ACC112 (cell line): Measurements from ENCODE around the gene SORCS3.

Source experiments
- H2AFZ ChIP-seq: fragments of 200-600 bp; sonication (generic); one replicate; pipeline ENCODE4 v1.6.0; 2017; ENCODE audit warnings: antibody characterized with exemption, low read length; ENCODE audit not compliant: unreplicated experiment
- H3K27ac ChIP-seq: fragments of 200-600 bp; sonication (generic); 2 replicates; pipeline ENCODE4 v1.5.1; 2014; ENCODE audit warnings: low read depth, mild to moderate bottlenecking, antibody characterized with exemption, low read length, moderate library complexity
- H3K27me3 ChIP-seq: fragments of 200-600 bp; sonication (generic); 2 replicates; pipeline ENCODE4 v1.6.1; 2014; ENCODE audit warnings: mild to moderate bottlenecking, antibody characterized with exemption, low read length, moderate library complexity, mixed read lengths; ENCODE audit not compliant: insufficient read depth
- H3K36me3 ChIP-seq: fragments of 200-600 bp; sonication (generic); 2 replicates; pipeline ENCODE4 v1.6.1; 2016; ENCODE audit warnings: mild to moderate bottlenecking, antibody characterized with exemption, low read length, moderate library complexity, mixed read lengths; ENCODE audit not compliant: insufficient read depth
- H3K4me1 ChIP-seq: fragments of 200-600 bp; sonication (generic); one replicate; pipeline ENCODE4 v1.6.1; 2016; ENCODE audit warnings: low read length, mixed read lengths; ENCODE audit not compliant: insufficient read depth, unreplicated experiment, control insufficient read depth
- H3K4me3 ChIP-seq: fragments of 200-600 bp; sonication (generic); 2 replicates; pipeline ENCODE4 v1.5.1; 2014; ENCODE audit warnings: mild to moderate bottlenecking, low read depth, low read length
- H3K79me2 ChIP-seq: fragments of 200-600 bp; sonication (generic); one replicate; pipeline ENCODE4 v1.6.0; 2016; ENCODE audit warnings: low read length; ENCODE audit not compliant: control insufficient read depth, unreplicated experiment, insufficient read depth

Gene SORCS3

GRCh38 chr10:105243825-105244224 is 602.7 kb downstream of the SORCS3 start:
- Histone ChIP-seq H2AFZ (no peak overlapping the region), H3K27ac (no peak overlapping the region), H3K4me3 (no peak overlapping the region), H3K36me3 (no peaks in the 10 kb centered on the region), H3K4me1 (no peaks in the 10 kb centered on the region), H3K79me2 (no peaks in the 10 kb centered on the region), H3K27me3 (no peaks in the 10 kb centered on the region)

- H2AFZ ChIP-seq: no peak overlapping the region
- no peaks in the 10 kb centered on the region for H3K4me1 ChIP-seq
- H3K79me2 ChIP-seq: no peaks in the 10 kb centered on the region
- no peaks in the 10 kb centered on the region for H3K27me3 ChIP-seq
- H3K27ac ChIP-seq: no peak overlapping the region
- H3K36me3 ChIP-seq: no peaks in the 10 kb centered on the region
- no peak overlapping the region for H3K4me3 ChIP-seq
These were observed 606.9 kb downstream of the SORCS3 start for GRCh38 chr10:105247831-105248499.

GRCh38 chr10:105252911-105253310 is 611.8 kb downstream of the SORCS3 start:
- Histone ChIP-seq H3K4me3 (no peak overlapping the region), H3K79me2 (no peaks in the 10 kb centered on the region), H3K27ac (no peak overlapping the region), H2AFZ (no peak overlapping the region), H3K4me1 (no peaks in the 10 kb centered on the region), H3K27me3 (no peaks in the 10 kb centered on the region), H3K36me3 (no peaks in the 10 kb centered on the region)

GRCh38 chr10:105253515-105254212 is 612.6 kb downstream of the SORCS3 start:
- Histone ChIP-seq H3K27me3 (no peaks in the 10 kb centered on the region), H3K4me1 (no peaks in the 10 kb centered on the region), H3K27ac (no peak overlapping the region), H3K4me3 (no peak overlapping the region), H3K36me3 (no peaks in the 10 kb centered on the region), H3K79me2 (no peaks in the 10 kb centered on the region), H2AFZ (no peak overlapping the region)

GRCh38 chr10:105258036-105258673 is 617.1 kb downstream of the SORCS3 start:
- H3K36me3 ChIP-seq: no peaks in the 10 kb centered on the region
- H3K27ac ChIP-seq: no peak overlapping the region
- no peak overlapping the region for H2AFZ ChIP-seq
- H3K4me1 ChIP-seq: no peaks in the 10 kb centered on the region
- no peaks in the 10 kb centered on the region for H3K27me3 ChIP-seq
- no peaks in the 10 kb centered on the region for H3K79me2 ChIP-seq
- H3K4me3 ChIP-seq: no peak overlapping the region

GRCh38 chr10:105258674-105259065 is 617.6 kb downstream of the SORCS3 start:
- H3K79me2 ChIP-seq: no peaks in the 10 kb centered on the region

GRCh38 chr10:105259201-105259600 is 618.1 kb downstream of the SORCS3 start:
- H2AFZ ChIP-seq: no peak overlapping the region
- no peaks in the 10 kb centered on the region for H3K79me2 ChIP-seq
- H3K27me3 ChIP-seq: no peaks in the 10 kb centered on the region
- no peak overlapping the region for H3K27ac ChIP-seq
- no peaks in the 10 kb centered on the region for H3K4me1 ChIP-seq
- H3K4me3 ChIP-seq: no peak overlapping the region
- H3K36me3 ChIP-seq: no peaks in the 10 kb centered on the region

More at GRCh38 chr10:105258674-105259065, 617.6 kb downstream of the SORCS3 start:
- H3K4me3 ChIP-seq: no peak overlapping the region
- no peaks in the 10 kb centered on the region for H3K36me3 ChIP-seq
- H3K4me1 ChIP-seq: no peaks in the 10 kb centered on the region
- no peak overlapping the region for H2AFZ ChIP-seq
- no peak overlapping the region for H3K27ac ChIP-seq
- no peaks in the 10 kb centered on the region for H3K27me3 ChIP-seq

- Histone ChIP-seq H3K4me3 (no peak overlapping the region), H3K79me2 (no peaks in the 10 kb centered on the region), H3K4me1 (no peaks in the 10 kb centered on the region), H3K36me3 (no peaks in the 10 kb centered on the region), H3K27me3 (no peaks in the 10 kb centered on the region), H3K27ac (no peak overlapping the region), H2AFZ (no peak overlapping the region)
These were observed 621.6 kb downstream of the SORCS3 start for GRCh38 chr10:105262666-105263065.

GRCh38 chr10:105266966-105267539 is 626.0 kb downstream of the SORCS3 start:
- Histone ChIP-seq H3K4me1 (no peaks in the 10 kb centered on the region), H2AFZ (no peak overlapping the region), H3K27ac (no peak overlapping the region), H3K27me3 (no peaks in the 10 kb centered on the region), H3K4me3 (no peak overlapping the region), H3K79me2 (no peaks in the 10 kb centered on the region), H3K36me3 (no peaks in the 10 kb centered on the region)

- Histone ChIP-seq H3K27ac (no peak overlapping the region), H3K27me3 (no peaks in the 10 kb centered on the region), H3K36me3 (no peaks in the 10 kb centered on the region), H3K4me3 (no peak overlapping the region), H2AFZ (no peak overlapping the region), H3K4me1 (no peaks in the 10 kb centered on the region), H3K79me2 (no peaks in the 10 kb centered on the region)
These were observed 627.9 kb downstream of the SORCS3 start for GRCh38 chr10:105268961-105269360.
